A549 (cell line): Measurements from ENCODE around the gene RGS6. TPM values are rescaled to one million over a fixed set of nuclear protein-coding genes. Genes with fewer than 3 reads are reported as not detected.

Source experiments
- ATAC-seq, 2 experiments: fragments of 200-7000 bp in 1 of 2; fragments of >200 bp in 1 of 2; cut with Nextera tagmentation in 1 of 2; cut with Tn5 transposase in 1 of 2; 3 replicates each; pipeline versions ENCODE4 v1.8.0 to v1.9.1; 2018 to 2020; ENCODE audit warnings: mild to moderate bottlenecking in 1 of 2, moderate library complexity in 1 of 2
- CTCF ChIA-PET: fragments of 300-600 bp; sonication (Branson Sonifier 250); formaldehyde crosslinking; extraction: SDS; loops from one replicate; lab custom pipeline; 2021; ENCODE audit warnings: antibody characterized with exemption, inconsistent platforms; lab: Yijun Ruan, JAX
- POLR2A ChIA-PET: fragments of 350-600 bp; formaldehyde crosslinking; extraction: SDS; loops from one replicate; lab custom pipeline; 2021; ENCODE audit warnings: antibody characterized with exemption, inconsistent platforms; lab: Yijun Ruan, JAX
- DNase-seq, 2 experiments: peaks; one replicate each; pipeline versions ENCODE4 v3.0.0 to v3.0.0-alpha.2; 2011 to 2016; ENCODE audit warnings: low read depth in 1 of 2, low spot score in 1 of 2
- FAIRE-seq: peaks from 2 replicates; lab custom pipeline; 2011; peaks lifted over from hg19 to GRCh38; lab: Jason Lieb, UNC
- H3K27ac ChIP-seq, 2 experiments: fragments of >200 bp; sonication (Bioruptor Twin); formaldehyde crosslinking; 3 replicates each; pipeline ENCODE4 v1.5.1; 2016 to 2017
- H3K4me1 ChIP-seq: fragments of >200 bp; sonication (Bioruptor Twin); formaldehyde crosslinking; 3 replicates; pipeline ENCODE4 v1.6.1; 2016
- H3K4me2 ChIP-seq: fragments of >200 bp; sonication (Bioruptor Twin); formaldehyde crosslinking; 3 replicates; pipeline ENCODE4 v1.6.1; 2016
- H3K4me3 ChIP-seq: fragments of >200 bp; sonication (Bioruptor Twin); formaldehyde crosslinking; 3 replicates; pipeline ENCODE4 v1.5.1; 2016
- H3K9me3 ChIP-seq: fragments of >200 bp; sonication (Bioruptor Twin); formaldehyde crosslinking; 3 replicates; pipeline ENCODE4 v1.6.1; 2016
- ATOH8 ChIP-seq: fragments of 250-450 bp; sonication (Bioruptor Pico); IDR thresholded peaks from 2 replicates; pipeline ENCODE4 v1.5.0; 2020; ENCODE audit warnings: low read depth, mild to moderate bottlenecking, moderate library complexity
- BHLHE40 ChIP-seq: IDR thresholded peaks from 2 replicates; pipeline ENCODE4 v1.6.1; 2012; ENCODE audit warnings: low read depth, low read length, inconsistent platforms
- CHD2 ChIP-seq: fragments of 150-350 bp; IDR thresholded peaks from 2 replicates; pipeline ENCODE4 v1.6.1; 2014; ENCODE audit warnings: low read length; ENCODE audit not compliant: partially characterized antibody
- CHD4 ChIP-seq: fragments of 200-600 bp; sonication (generic); IDR thresholded peaks from 2 replicates; pipeline ENCODE4 v1.6.1; 2016; ENCODE audit warnings: antibody characterized with exemption, mild to moderate bottlenecking, borderline replicate concordance
- ESRRA ChIP-seq: fragments of 150-350 bp; IDR thresholded peaks from 2 replicates; pipeline ENCODE4 v1.6.1; 2014; ENCODE audit warnings: mild to moderate bottlenecking, low read length, borderline replicate concordance
- FOSL2 ChIP-seq, 2 experiments: fragments of 450-650 bp in 1 of 2; fragments of >200 bp in 1 of 2; sonication (Bioruptor Twin) in 1 of 2; formaldehyde crosslinking; IDR thresholded peaks; 2 replicates each; pipeline versions ENCODE4 v1.5.0 to v1.6.1; 2016 to 2020; ENCODE audit warnings: mild to moderate bottlenecking in 1 of 2, moderate library complexity in 1 of 2
- FOXS1 ChIP-seq: fragments of 250-450 bp; sonication (Bioruptor Pico); IDR thresholded peaks from 2 replicates; pipeline ENCODE4 v1.5.0; 2020; ENCODE audit warnings: mild to moderate bottlenecking, moderate library complexity
- HDAC2 ChIP-seq: fragments of 200-600 bp; sonication (generic); IDR thresholded peaks from 2 replicates; pipeline ENCODE4 v1.6.1; 2016
- HES2 ChIP-seq: fragments of >200 bp; sonication (Bioruptor Twin); formaldehyde crosslinking; IDR thresholded peaks from 2 replicates; pipeline ENCODE4 v1.6.1; 2016
- HOXB13 ChIP-seq: fragments of 250-450 bp; sonication (Bioruptor Pico); IDR thresholded peaks from 2 replicates; pipeline ENCODE4 v1.5.0; 2020; ENCODE audit warnings: low read depth, mild to moderate bottlenecking, moderate library complexity
- MYC ChIP-seq: IDR thresholded peaks from 2 replicates; pipeline ENCODE4 v1.6.1; 2012; ENCODE audit warnings: mild to moderate bottlenecking, inconsistent platforms, low read length, improper control_type of control experiment, borderline replicate concordance
- POLR2A ChIP-seq: IDR thresholded peaks from 2 replicates; pipeline ENCODE4 v1.6.1; 2012; ENCODE audit warnings: mild to moderate bottlenecking, low read length
- RAD21 ChIP-seq, 2 experiments: fragments of >200 bp in 1 of 2; sonication (Bioruptor Twin) in 1 of 2; formaldehyde crosslinking in 1 of 2; IDR thresholded peaks in 1 of 2; conservative IDR thresholded peaks in 1 of 2; 2 replicates in 1 of 2; 3 replicates in 1 of 2; pipeline ENCODE4 v1.6.1; 2012 to 2018; ENCODE audit warnings: inconsistent platforms in 1 of 2
- SMC3 ChIP-seq: fragments of >200 bp; sonication (Bioruptor Twin); formaldehyde crosslinking; IDR thresholded peaks from 3 replicates; pipeline ENCODE4 v1.6.1; 2018; ENCODE audit warnings: inconsistent platforms
- ZSCAN20 ChIP-seq: fragments of 250-450 bp; sonication (Bioruptor Pico); IDR thresholded peaks from 2 replicates; pipeline ENCODE4 v1.8.0; 2022; ENCODE audit warnings: mild to moderate bottlenecking, moderate library complexity
- WGBS: methylation state at CpG from one replicate; pipeline ENCODE4 v1.1.6; 2017; ENCODE audit errors: missing lambda C conversion rate; 5-methylcytosine and 5-hydroxymethylcytosine counted together
- polyA plus RNA-seq, 4 experiments: library from polyadenylated mRNA; depleted of rRNA in 3 of 4; stranded (reverse); fragments of >200 nt; fragmentation: RNase III in 1 of 4; extraction: RNeasy Plus Mini Kit Qiagen cat#74134 plus additional on column Dnase treatment in 1 of 4; gene quantifications; 2 replicates in 3 of 4; 3 replicates in 1 of 4; pipeline ENCODE4 v1.2.3, GENCODE V29; 2011 to 2017
- TF ChIP-seq, protein P1 (sequence below): fragments of >200 bp; sonication (Bioruptor Twin); formaldehyde crosslinking; IDR thresholded peaks from 3 replicates; pipeline ENCODE4 v1.5.1; 2016
- TF ChIP-seq, protein P2 (sequence below): IDR thresholded peaks from 2 replicates; pipeline ENCODE4 v1.6.1; 2012

Gene RGS6
- polyA plus RNA-seq, 2 of the 4 experiments (the other 2 are of a cell fraction) = not detected

- DNase-seq (no peak), ATAC-seq (no peak), FAIRE-seq (no peak)
- H3K9me3 ChIP-seq = no peaks in the 10 kb centered on the region
- H3K4me2 ChIP-seq = no peak overlapping the region
- no peak for TF ChIP-seq HOXB13 (CRISPR knock-in tag)
- TF ChIP-seq, protein P1, sequence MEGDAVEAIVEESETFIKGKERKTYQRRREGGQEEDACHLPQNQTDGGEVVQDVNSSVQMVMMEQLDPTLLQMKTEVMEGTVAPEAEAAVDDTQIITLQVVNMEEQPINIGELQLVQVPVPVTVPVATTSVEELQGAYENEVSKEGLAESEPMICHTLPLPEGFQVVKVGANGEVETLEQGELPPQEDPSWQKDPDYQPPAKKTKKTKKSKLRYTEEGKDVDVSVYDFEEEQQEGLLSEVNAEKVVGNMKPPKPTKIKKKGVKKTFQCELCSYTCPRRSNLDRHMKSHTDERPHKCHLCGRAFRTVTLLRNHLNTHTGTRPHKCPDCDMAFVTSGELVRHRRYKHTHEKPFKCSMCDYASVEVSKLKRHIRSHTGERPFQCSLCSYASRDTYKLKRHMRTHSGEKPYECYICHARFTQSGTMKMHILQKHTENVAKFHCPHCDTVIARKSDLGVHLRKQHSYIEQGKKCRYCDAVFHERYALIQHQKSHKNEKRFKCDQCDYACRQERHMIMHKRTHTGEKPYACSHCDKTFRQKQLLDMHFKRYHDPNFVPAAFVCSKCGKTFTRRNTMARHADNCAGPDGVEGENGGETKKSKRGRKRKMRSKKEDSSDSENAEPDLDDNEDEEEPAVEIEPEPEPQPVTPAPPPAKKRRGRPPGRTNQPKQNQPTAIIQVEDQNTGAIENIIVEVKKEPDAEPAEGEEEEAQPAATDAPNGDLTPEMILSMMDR = no peak
- ChIA-PET CTCF (interaction anchor here (1.0 to 1.9 kb wide), 3 partner anchors 12 to 23 kb away, joined by 3 to 5 read pairs (median 3); no protein-coding TSS in a partner anchor), POLR2A (no interaction called here)
- WGBS = 48% methylated on average over 3 of the region's 3 CpGs
- H3K27ac ChIP-seq = no peak overlapping the region
- H3K4me3 ChIP-seq = no peak overlapping the region
- no peaks in the 10 kb centered on the region for H3K4me1 ChIP-seq
Measured at GRCh38 chr14:72418806-72419205, 486.6 kb downstream of the RGS6 start.

- Histone ChIP-seq H3K9me3 (no peaks in the 10 kb centered on the region), H3K4me1 (no peaks in the 10 kb centered on the region), H3K4me3 (no peak overlapping the region), H3K27ac (no peak overlapping the region), H3K4me2 (no peak overlapping the region)
- TF ChIP-seq HOXB13 (CRISPR knock-in tag) = no peak
- no peak for TF ChIP-seq BHLHE40
- TF ChIP-seq ATOH8 = no peak
- no peak for TF ChIP-seq FOXS1 (CRISPR knock-in tag)
- TF ChIP-seq POLR2A = no peak
- no peak for TF ChIP-seq HDAC2
- no peak for TF ChIP-seq FOSL2 (IDR thresholded peaks at IDR 0.05)
- no peak for TF ChIP-seq FOSL2 (CRISPR knock-in tag; IDR thresholded peaks at IDR 0.05)
- TF ChIP-seq MYC = no peak
- TF ChIP-seq ESRRA = no peak
- TF ChIP-seq CHD4 = no peak
- no peak for TF ChIP-seq ZSCAN20 (CRISPR knock-in tag)
- TF ChIP-seq, protein P2, sequence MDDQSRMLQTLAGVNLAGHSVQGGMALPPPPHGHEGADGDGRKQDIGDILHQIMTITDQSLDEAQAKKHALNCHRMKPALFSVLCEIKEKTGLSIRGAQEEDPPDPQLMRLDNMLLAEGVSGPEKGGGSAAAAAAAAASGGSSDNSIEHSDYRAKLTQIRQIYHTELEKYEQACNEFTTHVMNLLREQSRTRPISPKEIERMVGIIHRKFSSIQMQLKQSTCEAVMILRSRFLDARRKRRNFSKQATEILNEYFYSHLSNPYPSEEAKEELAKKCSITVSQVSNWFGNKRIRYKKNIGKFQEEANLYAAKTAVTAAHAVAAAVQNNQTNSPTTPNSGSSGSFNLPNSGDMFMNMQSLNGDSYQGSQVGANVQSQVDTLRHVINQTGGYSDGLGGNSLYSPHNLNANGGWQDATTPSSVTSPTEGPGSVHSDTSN = no peak
- TF ChIP-seq HES2 = no peak
- CTCF ChIA-PET = interaction anchor here (1.0 to 1.9 kb wide), 3 partner anchors 12 to 666 kb away, joined by 3 to 6 read pairs (median 5); no protein-coding TSS in a partner anchor
- no peak for FAIRE-seq
- DNase-seq = no peak
- POLR2A ChIA-PET = no interaction called here
- ATAC-seq = no peak
- WGBS = 45% methylated on average over 6 of the region's 6 CpGs
Measured at GRCh38 chr14:72419226-72419775, 487.1 kb downstream of the RGS6 start.

DNA sequence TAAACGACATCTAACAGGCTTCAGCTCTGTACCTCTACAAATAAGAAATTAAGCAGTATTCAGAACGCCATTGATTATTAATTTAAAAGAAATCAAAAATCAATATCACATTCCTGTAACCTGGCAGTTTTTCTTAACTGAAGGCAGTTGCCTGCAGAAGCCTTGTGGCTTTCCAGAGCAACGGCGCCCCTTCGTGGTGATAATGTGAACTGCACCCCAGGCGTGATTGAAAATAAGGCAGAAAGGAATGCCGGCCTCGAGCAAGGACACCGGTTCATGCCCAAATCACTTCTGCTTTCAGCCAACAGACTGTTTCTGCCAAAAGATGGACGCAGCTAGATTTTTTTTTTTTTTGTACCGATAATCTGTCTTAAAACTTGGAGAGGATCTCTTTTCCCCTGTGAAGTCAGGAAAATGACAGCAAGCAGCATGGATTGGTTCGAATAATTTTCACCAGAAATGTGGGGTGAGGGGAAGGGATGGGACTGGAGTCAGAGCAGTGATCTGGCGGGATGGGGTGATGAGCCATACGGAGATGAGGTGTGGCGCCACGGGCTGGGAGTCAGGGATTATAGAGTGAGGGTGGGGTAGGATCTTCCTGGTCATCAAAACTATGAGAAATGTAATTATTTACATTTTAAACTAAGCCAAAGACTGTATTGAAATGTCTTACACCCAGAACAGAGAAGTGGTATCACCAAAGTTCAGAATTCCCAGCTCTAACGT, 488.7 kb downstream of the RGS6 start:
- ChIA-PET CTCF (interaction anchor here (0.7 to 1.9 kb wide), 15 partner anchors 9 to 1280 kb away, joined by 3 to 7 read pairs (median 4); no protein-coding TSS in a partner anchor), POLR2A (no interaction called here)
- Histone ChIP-seq H3K4me2 (peak overlapping the region; percentile 48), H3K9me3 (no peaks in the 10 kb centered on the region), H3K4me3 (no peak overlapping the region), H3K27ac (no peak overlapping the region), H3K4me1 (no peaks in the 10 kb centered on the region)
- TF ChIP-seq RAD21 (conservative IDR thresholded peaks at IDR 0.05 in 1 of 2, IDR thresholded peaks at IDR 0.05 in 1 of 2) = peak; percentile 75 to 83
- TF ChIP-seq SMC3 = peak; percentile 58
- no peak for TF ChIP-seq CHD2
- TF ChIP-seq, protein P1 = peak; percentile 72
- WGBS = 14% methylated on average over 17 of the region's 17 CpGs
- DNase-seq (peak; percentile 28 to 69), ATAC-seq (peak; percentile 57 to 88; a peak in 3 of 6 replicates), FAIRE-seq (no peak)
